HG03432 (cell line): ENCODE measurements around the gene RIIAD1.
"Not testable (repeated sequence)": the region's sequence is repeated elsewhere in the genome, so short reads cannot be mapped to it uniquely, and the experiment has no call there.

ENCODE experiments used
- ATAC-seq: cut with Tn5 transposase; IDR thresholded peaks from one replicate; pipeline ENCODE4 v1.9.1; 2021; ENCODE audit warnings: mild to moderate bottlenecking, moderate library complexity; ENCODE audit not compliant: unreplicated experiment

Gene RIIAD1

GRCh38 chr1:151729966-151730291 is 8.6 kb downstream of the RIIAD1 start:
- ATAC-seq, result no peak

GRCh38 chr1:151733126-151733525 is 11.8 kb downstream of the RIIAD1 start:
- no peak for ATAC-seq

- not testable (repeated sequence) for ATAC-seq
Observed at GRCh38 chr1:151733995-151734394, 12.7 kb downstream of the RIIAD1 start.

- ATAC-seq, result no peak
Observed at GRCh38 chr1:151737026-151737425, 15.7 kb downstream of the RIIAD1 start.

- ATAC-seq, result no peak
Observed at GRCh38 chr1:151737479-151737878, 16.2 kb downstream of the RIIAD1 start.

GRCh38 chr1:151739590-151740355 is 18.5 kb downstream of the RIIAD1 start:
- no peak for ATAC-seq

- no peak for ATAC-seq
Observed at GRCh38 chr1:151741516-151741915, 20.2 kb downstream of the RIIAD1 start.

- no peak for ATAC-seq
Observed at GRCh38 chr1:151756291-151756690, 35.0 kb downstream of the RIIAD1 start.

- ATAC-seq, result no peak
Observed at GRCh38 chr1:151759241-151759640, 37.9 kb downstream of the RIIAD1 start.

- no peak for ATAC-seq
Observed at GRCh38 chr1:151760597-151761385, 39.5 kb downstream of the RIIAD1 start.

GRCh38 chr1:151762941-151763921 is 41.9 kb downstream of the RIIAD1 start, which contains the start of gene MRPL9:
MRPL9 (minus strand) TSS chr1:151763496; CDS start chr1:151763479, 17 bp downstream.
- peak; percentile 97 for ATAC-seq

GRCh38 chr1:151763990-151764389 is 42.7 kb downstream of the RIIAD1 start:
- ATAC-seq, result no peak

GRCh38 chr1:151768351-151769066 is 47.2 kb downstream of the RIIAD1 start:
- ATAC-seq, result not testable (repeated sequence)

- not testable (repeated sequence) for ATAC-seq
Observed at GRCh38 chr1:151769270-151769669, 47.9 kb downstream of the RIIAD1 start.

GRCh38 chr1:151773702-151774101 is 52.4 kb downstream of the RIIAD1 start:
- no peak for ATAC-seq

- no peak for ATAC-seq
Observed at GRCh38 chr1:151774256-151774922, 53.1 kb downstream of the RIIAD1 start.

- no peak for ATAC-seq
Observed at GRCh38 chr1:151775894-151776664, 54.8 kb downstream of the RIIAD1 start.

GRCh38 chr1:151776665-151777062 is 55.3 kb downstream of the RIIAD1 start:
- no peak for ATAC-seq

GRCh38 chr1:151777317-151777716 is 56.0 kb downstream of the RIIAD1 start:
- no peak for ATAC-seq
